ENCODE results near the gene MYH6.

MYH6 gene

DNA sequence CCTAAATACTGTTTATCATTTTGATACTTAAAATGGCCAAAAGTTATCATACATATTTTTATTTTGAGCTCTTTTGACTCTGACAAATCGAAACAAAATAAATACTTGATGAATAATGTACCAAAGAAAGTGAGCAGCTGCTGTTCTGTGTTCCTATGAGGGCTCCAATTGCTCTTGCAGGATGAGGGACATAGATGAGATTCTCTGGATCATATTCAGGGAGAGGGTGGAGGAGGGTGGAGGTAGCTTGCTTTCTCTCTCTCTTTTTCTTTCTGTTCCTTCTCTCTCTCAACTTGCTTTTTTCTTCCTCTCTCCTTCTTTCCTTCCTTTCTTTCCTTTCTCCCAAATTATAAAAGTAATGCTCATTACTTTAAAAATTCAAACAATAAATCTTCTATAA lies 36.2 kb upstream of the MYH6 start:
- no peak overlapping the region for H3K4me3 ChIP-seq (ENCODE audit: severe bottlenecking)
- no peaks in the 10 kb centered on the region for H3K36me3 ChIP-seq (ENCODE audit: low read depth)
- no peaks in the 10 kb centered on the region for H3K9me3 ChIP-seq (ENCODE audit: severe bottlenecking)
- no peaks in the 10 kb centered on the region for H3K4me1 ChIP-seq (ENCODE audit: insufficient read depth, poor library complexity, severe bottlenecking)
- TF ChIP-seq, protein P1, sequence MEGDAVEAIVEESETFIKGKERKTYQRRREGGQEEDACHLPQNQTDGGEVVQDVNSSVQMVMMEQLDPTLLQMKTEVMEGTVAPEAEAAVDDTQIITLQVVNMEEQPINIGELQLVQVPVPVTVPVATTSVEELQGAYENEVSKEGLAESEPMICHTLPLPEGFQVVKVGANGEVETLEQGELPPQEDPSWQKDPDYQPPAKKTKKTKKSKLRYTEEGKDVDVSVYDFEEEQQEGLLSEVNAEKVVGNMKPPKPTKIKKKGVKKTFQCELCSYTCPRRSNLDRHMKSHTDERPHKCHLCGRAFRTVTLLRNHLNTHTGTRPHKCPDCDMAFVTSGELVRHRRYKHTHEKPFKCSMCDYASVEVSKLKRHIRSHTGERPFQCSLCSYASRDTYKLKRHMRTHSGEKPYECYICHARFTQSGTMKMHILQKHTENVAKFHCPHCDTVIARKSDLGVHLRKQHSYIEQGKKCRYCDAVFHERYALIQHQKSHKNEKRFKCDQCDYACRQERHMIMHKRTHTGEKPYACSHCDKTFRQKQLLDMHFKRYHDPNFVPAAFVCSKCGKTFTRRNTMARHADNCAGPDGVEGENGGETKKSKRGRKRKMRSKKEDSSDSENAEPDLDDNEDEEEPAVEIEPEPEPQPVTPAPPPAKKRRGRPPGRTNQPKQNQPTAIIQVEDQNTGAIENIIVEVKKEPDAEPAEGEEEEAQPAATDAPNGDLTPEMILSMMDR (IDR thresholded peaks at IDR 0.05; ENCODE audit: poor library complexity, severe bottlenecking) = no peak
- H3K27ac ChIP-seq (ENCODE audit: poor library complexity, severe bottlenecking) = no peak overlapping the region
- H3K27me3 ChIP-seq (ENCODE audit: insufficient read depth, poor library complexity, severe bottlenecking) = no peaks in the 10 kb centered on the region
- DNase-seq (ENCODE audit: low spot score) (no peak), ATAC-seq (ENCODE audit: low read depth) (no peak)

DNA sequence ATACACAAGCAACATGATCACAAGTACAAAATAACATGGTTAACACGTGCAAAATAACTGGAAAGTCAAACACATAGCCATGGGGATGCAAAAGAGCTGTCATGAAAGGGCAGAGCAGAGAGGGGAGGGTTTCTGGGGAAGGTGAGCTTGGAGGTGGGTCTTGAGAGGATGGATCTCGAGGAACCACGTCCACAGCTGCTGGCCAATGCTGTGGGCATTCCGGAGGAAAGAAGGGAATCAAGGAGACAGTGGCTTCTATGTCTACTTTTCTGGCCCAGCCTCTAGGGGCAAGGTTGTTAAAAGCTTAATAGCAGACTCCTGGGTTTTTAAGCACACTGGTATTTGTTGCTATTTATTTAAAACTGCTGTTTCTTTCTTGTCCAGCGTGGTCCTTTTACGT lies 35.8 kb upstream of the MYH6 start:
- DNase-seq (ENCODE audit: low spot score) = no peak
- Histone ChIP-seq H3K27ac (ENCODE audit: poor library complexity, severe bottlenecking) (no peak overlapping the region), H3K9me3 (ENCODE audit: severe bottlenecking) (no peaks in the 10 kb centered on the region), H3K4me3 (ENCODE audit: severe bottlenecking) (no peak overlapping the region), H3K4me1 (ENCODE audit: insufficient read depth, poor library complexity, severe bottlenecking) (no peaks in the 10 kb centered on the region), H3K27me3 (ENCODE audit: insufficient read depth, poor library complexity, severe bottlenecking) (no peaks in the 10 kb centered on the region), H3K36me3 (ENCODE audit: low read depth) (no peaks in the 10 kb centered on the region)
- TF ChIP-seq, protein P1 (IDR thresholded peaks at IDR 0.05; ENCODE audit: poor library complexity, severe bottlenecking) = no peak
- ATAC-seq (ENCODE audit: low read depth) = no peak

DNA sequence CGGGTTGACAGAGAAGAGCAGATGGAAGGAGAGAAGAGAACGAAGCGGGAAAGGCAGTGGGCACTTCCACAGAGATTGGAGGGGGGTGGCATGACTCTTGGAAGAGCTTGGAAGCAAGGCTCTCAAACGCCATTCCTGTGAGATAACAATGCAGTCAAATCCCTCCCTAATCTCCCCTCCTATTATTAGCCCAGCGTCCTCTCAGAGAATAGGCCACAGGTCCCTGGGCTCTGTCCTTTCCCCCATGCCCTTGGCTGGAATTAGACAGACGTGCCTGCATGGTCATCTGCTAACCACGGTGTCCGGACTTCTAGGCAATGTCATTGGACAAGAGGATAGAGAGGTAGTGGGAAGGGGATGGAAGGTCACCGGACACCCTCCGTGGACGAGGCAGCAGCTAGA lies 35.3 kb upstream of the MYH6 start:
- DNase-seq (ENCODE audit: low spot score) (no peak), ATAC-seq (ENCODE audit: low read depth) (no peak)
- H3K4me3 ChIP-seq (ENCODE audit: severe bottlenecking) = no peak overlapping the region
- no peaks in the 10 kb centered on the region for H3K27me3 ChIP-seq (ENCODE audit: insufficient read depth, poor library complexity, severe bottlenecking)
- H3K27ac ChIP-seq (ENCODE audit: poor library complexity, severe bottlenecking) = no peak overlapping the region
- H3K36me3 ChIP-seq (ENCODE audit: low read depth) = no peaks in the 10 kb centered on the region
- TF ChIP-seq, protein P1 (IDR thresholded peaks at IDR 0.05; ENCODE audit: poor library complexity, severe bottlenecking) = no peak
- H3K4me1 ChIP-seq (ENCODE audit: insufficient read depth, poor library complexity, severe bottlenecking) = no peaks in the 10 kb centered on the region
- no peaks in the 10 kb centered on the region for H3K9me3 ChIP-seq (ENCODE audit: severe bottlenecking)

DNA sequence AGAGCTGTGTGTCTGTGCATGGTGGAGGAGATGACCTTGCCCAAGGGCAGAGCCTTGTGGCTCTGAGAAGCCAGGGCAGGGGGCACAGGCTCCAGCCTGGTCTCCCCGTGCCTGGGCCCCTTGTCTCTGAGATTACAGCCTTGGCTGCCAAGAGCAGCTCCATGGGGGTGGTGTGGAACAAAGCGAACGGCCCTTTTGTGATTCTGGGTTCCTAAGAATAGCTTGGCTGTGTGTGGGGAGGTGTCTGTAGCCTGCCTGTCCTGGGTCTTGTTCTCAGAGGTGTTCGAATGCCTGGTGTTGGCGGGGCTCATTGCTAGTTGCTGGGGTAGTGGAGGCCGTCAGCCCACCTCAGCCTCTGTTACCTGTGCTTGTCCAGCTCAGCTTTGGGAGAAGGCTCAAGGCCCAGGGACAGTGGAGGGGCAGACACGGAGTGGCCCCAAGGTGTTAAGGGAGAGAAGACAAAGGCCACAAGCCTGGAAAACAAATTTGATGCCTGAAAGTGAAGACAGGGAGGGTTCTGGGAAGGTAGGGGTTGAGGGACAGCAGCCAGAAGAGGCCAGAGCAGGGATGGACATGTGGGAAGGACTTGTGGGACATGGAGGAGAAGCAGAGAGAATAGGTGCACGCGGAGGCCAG lies 34.8 kb upstream of the MYH6 start:
- Histone ChIP-seq H3K4me3 (ENCODE audit: severe bottlenecking) (no peak overlapping the region), H3K4me1 (ENCODE audit: insufficient read depth, poor library complexity, severe bottlenecking) (no peaks in the 10 kb centered on the region), H3K27ac (ENCODE audit: poor library complexity, severe bottlenecking) (no peak overlapping the region), H3K9me3 (ENCODE audit: severe bottlenecking) (no peaks in the 10 kb centered on the region), H3K36me3 (ENCODE audit: low read depth) (no peaks in the 10 kb centered on the region), H3K27me3 (ENCODE audit: insufficient read depth, poor library complexity, severe bottlenecking) (no peaks in the 10 kb centered on the region)
- ATAC-seq (ENCODE audit: low read depth) (no peak), DNase-seq (ENCODE audit: low spot score) (no peak)
- TF ChIP-seq, protein P1 (IDR thresholded peaks at IDR 0.05; ENCODE audit: poor library complexity, severe bottlenecking) = no peak

DNA sequence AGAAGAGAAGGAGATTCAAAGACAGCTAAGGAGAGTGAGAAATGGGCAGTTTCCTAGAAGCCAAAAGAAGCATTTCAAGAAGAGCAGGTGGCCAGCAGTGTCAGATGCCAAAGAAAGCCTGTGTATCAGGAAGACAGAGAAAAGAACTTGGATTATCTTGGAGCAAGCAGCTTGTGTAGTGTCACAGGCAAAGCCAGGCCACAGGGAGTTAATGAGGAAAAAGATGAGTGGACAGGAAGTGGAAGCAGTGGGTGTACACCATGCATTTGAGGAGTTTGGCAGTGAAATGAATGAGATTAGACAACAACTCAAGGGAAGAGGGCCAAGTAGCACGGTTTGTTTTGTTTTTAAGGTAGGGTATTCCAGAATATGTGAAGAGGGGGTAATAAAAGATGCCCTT lies 33.0 kb upstream of the MYH6 start:
- no peaks in the 10 kb centered on the region for H3K9me3 ChIP-seq (ENCODE audit: severe bottlenecking)
- DNase-seq (ENCODE audit: low spot score) = no peak
- no peak overlapping the region for H3K4me3 ChIP-seq (ENCODE audit: severe bottlenecking)
- no peak overlapping the region for H3K27ac ChIP-seq (ENCODE audit: poor library complexity, severe bottlenecking)
- no peaks in the 10 kb centered on the region for H3K4me1 ChIP-seq (ENCODE audit: insufficient read depth, poor library complexity, severe bottlenecking)
- ATAC-seq (ENCODE audit: low read depth) = no peak
- H3K27me3 ChIP-seq (ENCODE audit: insufficient read depth, poor library complexity, severe bottlenecking) = no peaks in the 10 kb centered on the region
- no peaks in the 10 kb centered on the region for H3K36me3 ChIP-seq (ENCODE audit: low read depth)
- TF ChIP-seq, protein P1 (IDR thresholded peaks at IDR 0.05; ENCODE audit: poor library complexity, severe bottlenecking) = no peak

Measured in RWPE2 (cell line).